Ovary (tissue), 9 donors: Measurements from ENCODE around the gene MDN1. TPM values are rescaled to one million over a fixed set of nuclear protein-coding genes. Genes with fewer than 3 reads are reported as not detected.

Experiments used
- DNase-seq, 5 donors: peaks; one replicate each; pipeline ENCODE4 v3.0.0-alpha.2; 2019 to 2020
- H3K27ac ChIP-seq, 2 donors: fragments of 200-600 bp; one replicate each; pipeline versions ENCODE4 v1.5.1 to v1.8.0; 2019 to 2022
- H3K27me3 ChIP-seq: fragments of 200-600 bp; one replicate; pipeline ENCODE4 v1.8.0; 2022
- H3K36me3 ChIP-seq: fragments of 200-600 bp; sonication (generic); one replicate; pipeline ENCODE4 v1.5.1; 2019
- H3K4me1 ChIP-seq: one replicate; pipeline ENCODE4 v1.8.1; 2013; ENCODE audit warnings: mild to moderate bottlenecking, moderate library complexity; ENCODE audit not compliant: insufficient read depth
- H3K4me3 ChIP-seq: fragments of 200-600 bp; sonication (generic); one replicate; pipeline ENCODE4 v1.5.1; 2017
- H3K9me3 ChIP-seq, 2 donors: fragments of 200-600 bp in 1 of 2; sonication (generic) in 1 of 2; one replicate each; pipeline versions ENCODE4 v1.5.1 to v1.8.1; 2013 to 2019; ENCODE audit warnings: mild to moderate bottlenecking in 1 of 2, moderate library complexity in 1 of 2
- EP300 ChIP-seq: sonication (generic); formaldehyde crosslinking; IDR thresholded peaks from one replicate; pipeline ENCODE4 v1.6.1; 2017; ENCODE audit warnings: antibody characterized with exemption
- POLR2A ChIP-seq: fragments of 450-650 bp; IDR thresholded peaks from one replicate; pipeline ENCODE4 v1.6.1; 2017; ENCODE audit warnings: antibody characterized with exemption, mild to moderate bottlenecking, moderate library complexity
- WGBS, 3 donors: extraction: QIAGEN DNeasy Blood & Tissue Kit in 1 of 3; methylation state at CpG; one replicate each; pipeline versions ENCODE4 v1.1.5 to v1.1.7; 2013 to 2017; 5-methylcytosine and 5-hydroxymethylcytosine counted together
- intact Hi-C, 4 donors: fragments of 100-400 bp; cut with DNase I; formaldehyde crosslinking; loops; one replicate each; pipeline versions ENCODE4 v1.11.0 to v1.15.1; 2022 to 2023
- polyA plus RNA-seq, 2 donors: library from polyadenylated mRNA; stranded (reverse); fragments of 200-250 nt in 1 of 2; fragments of 350-450 nt in 1 of 2; fragmentation: Illumina TruSeq in 1 of 2; extraction: RNeasy Lipid Tissue Mini Kit (QIAGEN cat#74804) in 1 of 2; gene quantifications; one replicate each; pipeline ENCODE4 v1.2.3, GENCODE V29; 2013 to 2014
- total RNA-seq, 7 donors: library from RNA; depleted of rRNA in 2 of 7; stranded (reverse); fragments of >200 nt in 2 of 7; fragmentation: NEBNext Ultra II Directional in 3 of 7; extraction: Animal tissue kit (Norgen Biotek cat#: 25700) in 3 of 7; gene quantifications; one replicate each; pipeline versions ENCODE4 v1.1.0 to v1.2.4, GENCODE V29; 2016 to 2023
- TF ChIP-seq, protein P1 (sequence below), 3 donors: fragments of 450-650 bp in 2 of 3; fragments of 200-600 bp in 1 of 3; IDR thresholded peaks; one replicate each; pipeline versions ENCODE4 v1.5.1 to v1.8.0; 2016 to 2022; ENCODE audit warnings: antibody characterized with exemption in 3 of 3, mild to moderate bottlenecking in 1 of 3
- donor health status: DM: no; HTN: no; CAD: no; lungs with moderate emphysema.
- donor health status: DM: no; HTN: no; CAD: no.
- donor health status: Bipolar disorder and iron deficiency.
- donor health status: DM: yes; HTN: yes; CAD: no.
- donor health status: DM: no; HTN: no; CAD: no.
- donor health status: DM: yes; HTN: yes; CAD: no.

MDN1 gene
- total and polyA plus RNA-seq, 9 donors, result 11.9 to 51.5 (median 32.3) TPM

DNA sequence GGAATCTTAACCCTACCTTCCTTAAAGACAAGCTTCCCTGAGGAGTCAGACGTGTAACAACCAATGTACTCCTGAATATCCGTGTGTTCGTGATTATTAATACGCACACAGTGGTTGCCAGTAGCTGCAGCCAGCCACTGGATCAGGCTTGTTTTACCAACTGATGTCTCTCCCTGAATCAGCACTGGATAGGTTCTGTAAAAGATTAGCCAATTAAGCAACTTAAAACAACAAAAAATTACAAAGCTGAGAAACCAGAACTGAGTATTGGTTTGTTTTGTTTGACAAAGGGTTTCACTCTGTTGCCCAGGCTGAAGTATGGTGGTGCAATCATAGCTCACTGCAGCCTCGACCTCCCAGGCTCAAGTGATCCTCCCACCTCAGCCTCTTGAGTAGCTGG is 69.3 kb downstream of the MDN1 start:
- 88 to 92% (median 90%) methylated on average over 5 of the region's 5 CpGs for WGBS, 3 donors
- DNase-seq, result no peak
- Histone ChIP-seq H3K27ac (no peak overlapping the region), H3K4me1 (no peaks in the 10 kb centered on the region), H3K9me3 (no peaks in the 10 kb centered on the region), H3K36me3 (no peaks in the 10 kb centered on the region), H3K4me3 (no peak overlapping the region), H3K27me3 (no peaks in the 10 kb centered on the region)
- intact Hi-C loops, result no loop called here
- TF ChIP-seq, protein P1, sequence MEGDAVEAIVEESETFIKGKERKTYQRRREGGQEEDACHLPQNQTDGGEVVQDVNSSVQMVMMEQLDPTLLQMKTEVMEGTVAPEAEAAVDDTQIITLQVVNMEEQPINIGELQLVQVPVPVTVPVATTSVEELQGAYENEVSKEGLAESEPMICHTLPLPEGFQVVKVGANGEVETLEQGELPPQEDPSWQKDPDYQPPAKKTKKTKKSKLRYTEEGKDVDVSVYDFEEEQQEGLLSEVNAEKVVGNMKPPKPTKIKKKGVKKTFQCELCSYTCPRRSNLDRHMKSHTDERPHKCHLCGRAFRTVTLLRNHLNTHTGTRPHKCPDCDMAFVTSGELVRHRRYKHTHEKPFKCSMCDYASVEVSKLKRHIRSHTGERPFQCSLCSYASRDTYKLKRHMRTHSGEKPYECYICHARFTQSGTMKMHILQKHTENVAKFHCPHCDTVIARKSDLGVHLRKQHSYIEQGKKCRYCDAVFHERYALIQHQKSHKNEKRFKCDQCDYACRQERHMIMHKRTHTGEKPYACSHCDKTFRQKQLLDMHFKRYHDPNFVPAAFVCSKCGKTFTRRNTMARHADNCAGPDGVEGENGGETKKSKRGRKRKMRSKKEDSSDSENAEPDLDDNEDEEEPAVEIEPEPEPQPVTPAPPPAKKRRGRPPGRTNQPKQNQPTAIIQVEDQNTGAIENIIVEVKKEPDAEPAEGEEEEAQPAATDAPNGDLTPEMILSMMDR (IDR thresholded peaks at IDR 0.05), result no peak
- TF ChIP-seq EP300, result no peak
- TF ChIP-seq POLR2A, result no peak

DNA sequence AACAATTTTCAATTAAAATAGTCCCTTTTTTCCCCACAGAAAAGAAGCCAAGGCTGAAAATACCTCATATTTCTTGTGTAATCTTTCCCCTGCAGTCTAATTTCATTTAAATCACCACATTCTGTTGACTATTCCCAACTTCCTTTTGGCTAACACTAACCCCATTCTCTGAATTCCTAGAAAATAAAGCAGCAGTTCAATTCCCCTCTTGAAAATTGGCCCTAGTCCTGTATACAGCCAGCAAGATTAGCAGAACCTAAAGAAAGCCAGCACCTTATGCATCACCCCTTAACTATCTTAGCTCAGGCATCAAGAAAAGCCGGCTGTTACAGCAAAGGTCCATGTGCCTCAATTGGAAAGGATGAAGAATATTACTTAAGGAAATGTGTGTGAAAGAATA is 69.7 kb downstream of the MDN1 start:
- no peak for DNase-seq
- Histone ChIP-seq H3K4me1 (no peaks in the 10 kb centered on the region), H3K4me3 (no peak overlapping the region), H3K36me3 (no peaks in the 10 kb centered on the region), H3K9me3 (no peaks in the 10 kb centered on the region), H3K27ac (no peak overlapping the region), H3K27me3 (no peaks in the 10 kb centered on the region)
- 58 to 77% (median 62%) methylated on average over 1 of the region's 1 CpG for WGBS, 3 donors
- no peak for TF ChIP-seq POLR2A
- no peak for TF ChIP-seq EP300
- TF ChIP-seq, protein P1 (IDR thresholded peaks at IDR 0.05), result no peak
- intact Hi-C loops, result no loop called here

DNA sequence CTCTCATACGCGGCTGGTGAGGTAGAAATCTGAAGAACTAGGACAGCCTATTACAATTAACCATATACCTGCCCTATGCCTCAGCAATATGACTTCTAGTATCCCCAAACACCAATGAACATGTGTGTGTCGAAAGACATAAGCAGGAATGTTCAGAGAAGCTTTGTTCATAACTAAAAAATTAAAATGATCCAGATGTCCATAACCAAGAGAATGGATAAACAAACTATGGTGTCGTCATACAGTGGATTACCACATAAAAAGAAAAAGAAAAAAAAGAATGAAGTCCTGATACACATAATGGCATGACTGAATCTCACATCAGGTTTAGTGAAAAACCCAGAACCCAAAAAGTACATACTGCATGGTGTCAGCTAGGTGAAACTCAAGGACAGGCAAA is 73.9 kb downstream of the MDN1 start:
- no peaks in the 10 kb centered on the region for H3K9me3 ChIP-seq
- TF ChIP-seq EP300 (no peak), POLR2A (no peak)
- TF ChIP-seq, protein P1 (IDR thresholded peaks at IDR 0.05), result no peak
- intact Hi-C loops, result no loop called here
- no peak overlapping the region for H3K27ac ChIP-seq
- no peaks in the 10 kb centered on the region for H3K36me3 ChIP-seq
- WGBS, 3 donors, result 90 to 92% (median 91%) methylated on average over 4 of the region's 4 CpGs
- no peak overlapping the region for H3K4me3 ChIP-seq
- H3K4me1 ChIP-seq, result no peaks in the 10 kb centered on the region
- no peak for DNase-seq
- no peaks in the 10 kb centered on the region for H3K27me3 ChIP-seq

DNA sequence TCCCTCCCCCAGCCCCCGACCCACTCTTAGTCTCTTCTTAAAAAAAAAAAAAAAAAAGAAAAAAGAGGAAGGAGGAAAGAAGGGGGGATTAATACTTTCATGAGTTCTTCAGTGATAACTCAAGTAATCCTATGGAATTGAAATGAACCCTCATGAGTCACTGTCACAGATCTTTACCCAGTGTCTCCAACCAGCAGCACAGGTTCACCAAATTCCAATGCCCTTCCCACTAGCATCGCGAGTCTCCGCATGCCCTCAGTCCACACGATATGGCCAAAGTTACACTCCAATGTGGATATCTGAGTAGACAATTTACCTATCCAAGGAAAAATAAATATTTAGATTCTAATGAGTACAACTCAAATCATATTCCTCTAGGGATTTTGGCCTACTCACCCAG is 74.5 kb downstream of the MDN1 start:
- Histone ChIP-seq H3K27me3 (no peaks in the 10 kb centered on the region), H3K9me3 (no peaks in the 10 kb centered on the region), H3K36me3 (no peaks in the 10 kb centered on the region), H3K4me3 (no peak overlapping the region), H3K4me1 (no peaks in the 10 kb centered on the region), H3K27ac (no peak overlapping the region)
- 96 to 99% (median 97%) methylated on average over 5 of the region's 5 CpGs for WGBS, 3 donors
- intact Hi-C loops, result no loop called here
- TF ChIP-seq, protein P1 (IDR thresholded peaks at IDR 0.05), result no peak
- TF ChIP-seq EP300 (no peak), POLR2A (no peak)
- no peak for DNase-seq

DNA sequence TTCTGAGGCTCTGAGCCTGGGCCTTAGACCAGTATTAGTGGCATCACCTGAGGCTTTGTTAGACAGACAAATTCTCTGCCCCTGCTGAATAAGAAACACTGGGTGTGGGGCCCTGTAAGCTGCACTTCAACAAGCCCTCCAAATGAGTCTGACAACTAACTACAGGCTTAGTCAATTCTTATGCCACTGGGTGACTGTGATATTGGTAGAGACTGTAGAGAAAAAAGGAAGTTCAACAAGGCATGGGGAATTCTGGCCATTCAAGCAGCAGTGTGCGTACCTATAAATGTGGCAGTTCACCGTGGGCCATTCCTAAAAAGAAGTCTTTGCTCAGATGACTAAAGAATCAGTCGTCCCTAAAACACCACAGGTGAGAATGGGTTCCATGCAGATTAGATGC is 82.7 kb downstream of the MDN1 start:
- WGBS, 3 donors, result 91 to 96% (median 91%) methylated on average over 3 of the region's 3 CpGs
- intact Hi-C loops, result no loop called here
- H3K27ac ChIP-seq, result no peak overlapping the region
- no peaks in the 10 kb centered on the region for H3K4me1 ChIP-seq
- no peaks in the 10 kb centered on the region for H3K36me3 ChIP-seq
- H3K9me3 ChIP-seq, result no peaks in the 10 kb centered on the region
- no peak overlapping the region for H3K4me3 ChIP-seq
- no peak for TF ChIP-seq EP300
- TF ChIP-seq POLR2A, result no peak
- TF ChIP-seq, protein P1 (IDR thresholded peaks at IDR 0.05), result no peak
- DNase-seq, result no peak
- no peaks in the 10 kb centered on the region for H3K27me3 ChIP-seq
